Kidney capillary endothelial cell (primary cell): ENCODE data around the gene ABCG4.
"Not testable (repeated sequence)": the region's sequence is repeated elsewhere in the genome, so short reads cannot be mapped to it uniquely, and the experiment has no call there.

Experiments used
- DNase-seq: peaks from one replicate; pipeline ENCODE4 v3.0.0-alpha.2; 2018; ENCODE audit warnings: low spot score

Gene ABCG4

DNA sequence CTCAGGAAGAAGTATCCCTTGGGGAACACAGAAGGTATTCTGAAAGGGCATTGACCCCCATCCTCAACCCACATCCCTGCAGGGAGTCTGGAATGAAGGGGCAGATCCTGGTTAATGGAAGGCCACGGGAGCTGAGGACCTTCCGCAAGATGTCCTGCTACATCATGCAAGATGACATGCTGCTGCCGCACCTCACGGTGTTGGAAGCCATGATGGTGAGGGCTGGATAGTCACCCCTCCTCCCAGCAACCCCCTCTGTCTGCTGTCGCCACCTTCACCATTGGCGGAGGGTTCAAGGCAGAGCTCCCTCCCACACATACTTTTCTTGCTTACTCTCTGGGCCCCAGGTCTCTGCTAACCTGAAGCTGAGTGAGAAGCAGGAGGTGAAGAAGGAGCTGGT lies 5.3 kb downstream of the ABCG4 start:
- no peak for DNase-seq

DNA sequence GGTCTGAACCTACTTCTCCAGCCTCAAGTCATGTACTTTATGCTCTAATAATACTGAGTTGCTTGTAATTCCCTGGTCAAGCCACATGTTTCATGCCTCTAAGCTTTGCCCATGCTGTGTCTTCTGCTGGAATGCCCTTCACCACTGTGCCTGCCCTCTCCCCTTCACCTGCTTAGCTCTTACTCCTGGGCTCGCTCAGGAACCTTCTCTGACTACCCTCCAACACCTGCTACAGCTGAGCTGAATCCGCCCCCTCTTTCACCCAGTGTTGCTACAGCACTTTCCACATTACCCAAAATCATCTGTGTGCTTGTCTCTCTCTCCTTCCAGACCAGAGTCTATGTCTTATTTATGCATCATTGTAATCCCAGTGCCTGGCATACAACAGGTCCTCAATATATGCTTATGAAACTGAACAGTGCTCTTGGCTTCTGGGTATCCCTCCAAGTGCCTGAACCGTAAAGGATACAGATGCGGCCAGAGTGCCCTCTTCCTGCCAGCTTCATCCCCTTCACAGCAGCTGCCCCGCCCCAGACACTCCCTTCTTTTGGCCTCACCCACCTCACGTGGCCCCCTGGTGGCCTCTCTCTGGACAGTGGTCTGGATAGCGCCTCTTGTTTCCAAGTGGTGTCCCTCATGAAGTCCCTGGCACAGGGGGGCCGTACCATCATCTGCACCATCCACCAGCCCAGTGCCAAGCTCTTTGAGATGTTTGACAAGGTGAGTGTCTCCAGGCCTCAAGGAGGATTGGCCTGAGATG lies 7.1 kb downstream of the ABCG4 start:
- DNase-seq = no peak

DNA sequence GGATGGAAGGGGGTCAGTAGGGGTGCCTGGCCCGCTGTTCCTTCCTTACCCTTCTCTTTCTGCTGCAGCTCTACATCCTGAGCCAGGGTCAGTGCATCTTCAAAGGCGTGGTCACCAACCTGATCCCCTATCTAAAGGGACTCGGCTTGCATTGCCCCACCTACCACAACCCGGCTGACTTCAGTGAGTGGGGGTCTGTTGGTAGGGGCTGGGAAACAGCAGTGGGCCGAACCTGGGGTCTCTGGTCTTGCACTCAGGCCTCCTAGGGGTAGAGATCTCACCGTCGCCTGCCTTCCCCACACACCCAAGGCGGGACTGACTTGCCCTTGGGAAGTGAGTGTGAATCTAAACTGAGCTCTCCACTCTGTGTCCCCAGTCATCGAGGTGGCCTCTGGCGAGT lies 7.6 kb downstream of the ABCG4 start:
- DNase-seq = no peak

DNA sequence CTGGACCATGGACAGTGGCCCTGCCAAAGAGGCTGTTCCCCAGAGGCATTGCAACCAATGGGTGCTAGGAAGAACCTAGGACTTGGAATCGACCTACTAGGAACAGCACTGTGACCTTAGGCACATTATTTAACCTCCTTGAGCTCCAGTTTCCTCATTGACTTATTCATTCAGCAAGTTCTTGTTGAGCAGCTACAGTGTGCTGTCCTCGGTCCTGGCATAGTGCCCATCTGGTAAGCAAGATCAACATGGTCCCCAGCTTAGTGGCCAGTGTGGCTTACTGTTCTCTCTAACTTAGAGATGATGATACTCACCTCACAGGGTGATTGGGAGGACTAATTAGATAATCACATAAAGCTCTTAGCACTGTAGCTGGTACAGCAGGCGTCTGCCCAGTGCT lies 8.2 kb downstream of the ABCG4 start:
- DNase-seq = no peak

DNA sequence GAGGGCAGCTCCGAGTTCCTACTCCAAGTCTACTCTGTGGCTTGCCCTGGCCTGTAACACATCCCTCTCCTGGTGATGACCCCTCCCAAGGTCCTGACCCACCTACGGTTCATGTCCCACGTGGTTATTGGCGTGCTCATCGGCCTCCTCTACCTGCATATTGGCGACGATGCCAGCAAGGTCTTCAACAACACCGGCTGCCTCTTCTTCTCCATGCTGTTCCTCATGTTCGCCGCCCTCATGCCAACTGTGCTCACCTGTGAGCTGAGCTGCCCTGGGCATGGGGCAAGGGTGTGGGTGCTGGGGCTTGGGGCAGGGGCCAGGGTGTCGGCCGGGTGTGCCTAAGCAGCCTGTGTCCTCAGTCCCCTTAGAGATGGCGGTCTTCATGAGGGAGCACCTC lies 9.6 kb downstream of the ABCG4 start:
- no peak for DNase-seq

DNA sequence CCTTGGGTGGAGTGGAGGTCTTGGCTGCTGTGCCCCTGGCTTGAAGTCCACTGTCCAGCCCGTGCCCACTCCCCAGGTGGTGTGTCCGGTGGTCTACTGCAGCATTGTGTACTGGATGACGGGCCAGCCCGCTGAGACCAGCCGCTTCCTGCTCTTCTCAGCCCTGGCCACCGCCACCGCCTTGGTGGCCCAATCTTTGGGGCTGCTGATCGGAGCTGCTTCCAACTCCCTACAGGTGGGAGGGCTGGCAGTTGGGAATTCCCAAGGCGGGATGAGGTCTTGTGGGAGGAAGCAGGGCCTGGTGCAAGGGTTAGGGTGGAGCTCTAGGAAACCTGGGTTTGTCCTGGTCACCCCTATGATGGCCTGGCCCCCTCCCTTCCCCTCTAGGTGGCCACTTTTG lies 11.3 kb downstream of the ABCG4 start:
- DNase-seq = no peak

DNA sequence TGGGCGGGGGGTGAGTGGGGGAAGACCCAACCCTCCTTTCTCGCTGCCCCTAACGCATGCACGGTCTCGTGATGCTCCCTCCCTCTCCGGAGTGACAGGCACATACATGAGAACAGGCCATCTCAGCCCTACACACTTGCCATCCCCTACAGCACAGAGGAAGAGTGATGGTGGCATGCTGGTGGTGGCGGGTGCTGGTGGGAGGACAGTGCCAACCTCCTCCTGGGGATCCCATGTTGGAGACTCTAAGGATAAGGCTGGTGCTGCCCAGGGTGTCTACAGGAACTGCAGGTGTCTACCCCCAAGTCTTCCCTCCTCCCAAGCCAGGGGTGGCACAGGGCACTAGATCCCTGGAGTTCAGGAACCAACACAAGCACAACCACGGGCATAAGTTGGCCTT lies 13.0 kb downstream of the ABCG4 start:
- DNase-seq = no peak

DNA sequence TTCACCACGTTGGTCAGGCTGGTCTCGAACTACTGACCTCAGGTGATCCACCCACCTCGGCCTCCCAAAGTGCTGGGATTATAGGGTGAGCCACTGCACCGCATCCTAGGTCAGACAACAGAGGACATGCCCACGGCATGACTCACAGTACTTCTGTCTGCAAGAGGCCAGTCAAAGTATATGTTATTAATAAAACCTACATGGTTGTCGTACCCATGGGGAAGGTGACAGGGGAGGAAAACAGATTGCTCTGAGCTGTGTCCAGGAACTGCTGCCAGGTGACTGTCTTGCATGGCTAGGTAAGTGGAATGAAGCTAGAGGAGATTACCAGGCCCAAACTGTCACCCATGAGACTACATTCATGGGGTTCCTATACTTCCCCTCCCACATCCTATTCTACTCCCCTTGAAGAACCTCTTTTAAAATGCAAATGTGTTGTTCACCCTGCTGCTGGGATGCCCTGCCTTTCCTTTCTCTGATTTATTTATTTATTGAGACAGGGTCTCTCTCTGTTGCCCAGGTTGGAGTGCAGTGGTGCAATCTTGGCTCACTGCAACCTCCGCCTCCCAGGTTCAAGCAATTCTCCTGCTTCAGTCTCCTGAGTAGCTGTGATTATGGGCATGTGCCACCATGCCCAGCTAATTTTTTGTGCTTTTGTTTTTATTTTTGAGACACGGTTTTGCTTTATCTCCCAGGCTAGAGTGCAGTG lies 17.7 kb downstream of the ABCG4 start:
- peak; percentile 70 for DNase-seq

DNA sequence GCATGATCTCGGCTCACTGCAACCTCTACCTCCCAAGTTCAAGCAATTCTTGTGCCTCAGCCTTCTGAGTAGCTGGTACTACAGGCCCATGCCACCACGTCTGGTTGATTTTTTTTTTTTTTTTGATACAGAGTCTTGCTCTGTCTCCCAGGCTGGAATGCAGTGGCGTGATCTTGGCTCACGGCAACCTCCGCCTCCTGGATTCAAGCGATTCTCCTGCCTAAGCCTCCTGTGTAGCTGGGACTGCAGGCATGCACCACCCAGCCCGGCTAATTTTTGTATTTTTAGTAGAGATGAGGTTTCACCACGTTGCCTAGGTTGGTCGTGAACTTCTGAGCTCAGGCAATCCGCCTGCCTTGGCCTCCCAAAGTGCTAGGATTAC lies 18.2 kb downstream of the ABCG4 start:
- not testable (repeated sequence) for DNase-seq

DNA sequence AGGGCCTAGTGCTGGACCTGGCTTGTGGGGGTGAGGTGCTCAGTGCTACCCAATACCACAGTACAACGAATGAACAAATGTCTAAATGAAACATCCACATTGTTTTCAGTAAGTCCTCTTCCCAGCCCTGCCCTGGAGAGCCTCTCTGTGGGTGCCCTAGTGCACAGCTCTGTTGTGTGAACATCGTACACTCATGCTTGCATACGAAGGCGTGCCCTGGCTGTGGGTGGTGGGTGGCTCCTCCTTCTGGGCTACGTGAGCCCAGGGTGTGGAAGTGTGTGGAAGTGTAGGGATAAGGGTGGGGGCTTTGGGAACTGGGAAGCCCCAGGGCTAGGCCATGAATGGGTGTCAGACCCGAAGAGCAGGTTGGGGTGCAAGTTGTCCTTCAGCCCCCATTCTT lies 19.1 kb downstream of the ABCG4 start:
- no peak for DNase-seq

DNA sequence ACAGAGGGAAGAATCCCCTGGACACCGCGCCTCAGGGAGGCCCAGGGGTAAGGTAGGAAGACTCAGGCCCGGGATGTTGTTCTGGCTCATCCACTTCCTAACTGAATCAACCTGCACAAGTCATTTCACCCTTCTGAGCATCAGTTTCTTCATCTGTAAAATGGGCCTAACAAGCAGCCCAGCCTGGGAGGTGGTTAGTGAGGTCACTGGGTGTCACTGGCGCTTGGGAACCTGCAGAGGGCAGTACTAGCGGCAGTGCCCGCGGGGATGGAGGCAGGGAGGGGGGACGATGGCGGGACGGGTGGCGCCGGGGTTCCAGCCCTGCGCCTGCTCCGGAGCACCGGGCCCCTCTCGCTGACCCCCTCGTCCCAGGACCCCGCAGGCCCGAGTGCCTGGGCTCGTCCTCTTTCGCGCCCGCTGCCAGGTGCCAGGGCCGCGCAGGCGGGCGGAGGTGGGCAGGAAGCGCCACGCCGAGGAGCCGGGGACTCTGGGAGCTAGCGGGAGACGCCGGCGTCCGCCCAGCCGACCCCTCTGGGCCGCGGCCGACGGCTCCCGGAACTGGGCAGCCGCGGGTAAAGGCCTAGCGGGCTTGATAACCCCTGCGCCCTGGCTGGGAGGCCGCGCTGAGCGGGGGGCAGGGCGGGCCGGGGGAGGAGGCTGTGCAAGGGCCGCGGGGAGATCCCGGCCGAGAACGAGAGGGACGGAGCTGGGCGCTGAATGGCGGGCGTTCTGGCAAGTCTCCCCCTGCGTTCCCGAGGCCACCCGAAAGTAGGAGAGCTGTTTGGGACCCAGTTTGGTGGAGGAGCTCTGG lies 19.8 kb downstream of the ABCG4 start, which contains the start of gene NLRX1:
Gene NLRX1, plus strand, starts transcription at position 255 of the 811 bp plus-strand sequence. CDS start 2,679 bp downstream, outside the sequence.
- DNase-seq = peak; percentile 75

DNA sequence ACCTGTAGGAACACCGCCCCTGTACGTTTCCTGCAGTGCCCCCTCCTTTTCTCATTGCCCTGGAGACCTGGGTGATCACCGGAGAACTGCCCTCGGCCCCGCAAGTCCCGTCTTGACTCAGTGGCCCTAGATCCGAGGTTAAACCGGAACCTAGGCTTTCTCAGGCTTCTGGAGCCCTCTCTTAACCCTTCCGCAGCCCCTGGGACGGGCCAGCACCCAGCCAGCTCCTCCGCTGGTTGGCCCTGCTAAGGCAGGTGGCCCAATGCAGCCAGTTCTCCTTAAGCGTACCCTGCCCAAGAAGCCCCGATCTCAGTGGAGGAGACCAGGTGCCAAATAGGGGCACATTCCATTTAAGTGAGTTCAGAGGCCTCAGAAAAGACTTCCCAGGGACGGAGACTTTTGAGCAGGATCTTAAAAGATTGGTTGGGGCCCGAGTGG lies 20.4 kb downstream of the ABCG4 start:
- no peak for DNase-seq

DNA sequence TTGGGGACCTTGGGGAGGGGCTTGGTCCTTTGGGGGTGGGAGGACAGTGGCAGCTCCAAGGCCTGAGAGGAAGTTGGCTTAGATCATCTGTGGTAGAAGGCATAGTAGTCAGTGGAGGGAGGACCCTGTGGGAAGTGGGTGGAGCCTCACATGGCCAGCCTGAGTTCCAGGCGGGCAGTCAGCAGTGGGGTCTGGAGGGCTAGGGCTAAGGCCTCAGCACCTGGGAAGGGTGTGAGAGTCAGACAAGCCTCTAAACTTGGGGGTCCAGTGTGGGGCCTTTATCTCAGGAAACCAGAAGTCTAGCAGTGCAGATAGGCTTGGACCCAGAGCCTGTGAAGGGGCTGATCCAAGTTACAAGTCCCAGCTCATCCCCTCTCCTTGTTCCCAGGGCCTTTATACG lies 23.7 kb downstream of the ABCG4 start:
- no peak for DNase-seq

DNA sequence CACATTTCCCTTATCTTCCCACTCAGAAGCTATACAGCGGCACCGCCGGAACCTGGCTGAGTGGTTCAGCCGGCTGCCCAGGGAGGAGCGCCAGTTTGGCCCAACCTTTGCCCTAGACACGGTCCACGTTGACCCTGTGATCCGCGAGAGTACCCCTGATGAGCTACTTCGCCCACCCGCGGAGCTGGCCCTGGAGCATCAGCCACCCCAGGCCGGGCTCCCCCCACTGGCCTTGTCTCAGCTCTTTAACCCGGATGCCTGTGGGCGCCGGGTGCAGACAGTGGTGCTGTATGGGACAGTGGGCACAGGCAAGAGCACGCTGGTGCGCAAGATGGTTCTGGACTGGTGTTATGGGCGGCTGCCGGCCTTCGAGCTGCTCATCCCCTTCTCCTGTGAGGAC lies 24.6 kb downstream of the ABCG4 start:
- no peak for DNase-seq

DNA sequence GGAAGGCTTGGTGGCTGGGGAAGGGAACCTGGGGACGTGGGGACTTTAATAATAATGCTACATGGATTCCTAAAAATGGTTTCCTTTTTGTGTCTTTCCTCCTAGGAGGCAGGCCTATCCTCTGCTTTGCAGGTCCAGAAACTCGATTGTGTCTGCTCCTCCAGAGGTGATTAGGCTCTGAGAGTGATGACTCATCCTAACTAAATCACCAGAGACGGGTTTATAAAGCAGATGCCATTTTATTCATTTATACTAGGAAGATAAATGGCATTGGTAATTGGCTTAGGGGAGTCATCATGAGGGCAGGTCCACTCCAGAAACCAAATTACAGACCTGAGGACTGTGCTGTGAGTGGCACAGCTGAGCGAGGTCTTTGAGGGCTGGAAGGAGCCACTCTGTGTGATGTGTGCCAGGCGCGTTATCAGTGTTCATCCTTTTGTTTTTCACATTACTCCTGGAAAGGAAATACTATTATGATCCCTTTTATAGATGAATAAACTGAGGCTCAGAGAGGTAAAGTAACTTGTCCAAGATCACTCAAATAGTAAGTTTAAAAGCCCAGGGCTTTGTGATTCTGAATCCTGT lies 26.7 kb downstream of the ABCG4 start:
- DNase-seq = peak; percentile 36

DNA sequence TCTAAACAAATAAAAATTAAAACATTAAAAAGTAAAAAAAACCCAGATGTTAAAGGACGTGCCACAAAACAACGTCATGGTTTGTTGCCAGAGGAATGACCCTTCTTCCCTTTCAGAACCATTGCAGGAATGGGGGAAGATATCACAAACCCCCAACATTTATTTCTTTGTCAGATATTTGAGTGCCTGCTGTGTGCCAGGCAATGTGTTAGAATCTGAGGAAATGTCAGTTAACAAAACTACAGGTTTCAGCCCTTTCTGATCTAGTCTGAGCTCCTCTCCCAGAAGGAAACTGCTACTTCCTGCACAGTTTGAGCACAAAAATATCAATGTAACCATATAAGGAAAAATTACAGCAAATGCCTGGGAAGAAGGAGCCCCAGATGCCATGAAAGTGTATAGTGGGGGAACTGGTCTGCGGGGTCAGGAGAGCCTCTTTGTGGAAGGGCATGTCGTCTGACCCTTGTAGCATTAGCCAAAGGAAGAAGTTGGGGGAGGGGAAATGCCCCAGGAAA lies 29.4 kb downstream of the ABCG4 start:
- DNase-seq = peak; percentile 37

DNA sequence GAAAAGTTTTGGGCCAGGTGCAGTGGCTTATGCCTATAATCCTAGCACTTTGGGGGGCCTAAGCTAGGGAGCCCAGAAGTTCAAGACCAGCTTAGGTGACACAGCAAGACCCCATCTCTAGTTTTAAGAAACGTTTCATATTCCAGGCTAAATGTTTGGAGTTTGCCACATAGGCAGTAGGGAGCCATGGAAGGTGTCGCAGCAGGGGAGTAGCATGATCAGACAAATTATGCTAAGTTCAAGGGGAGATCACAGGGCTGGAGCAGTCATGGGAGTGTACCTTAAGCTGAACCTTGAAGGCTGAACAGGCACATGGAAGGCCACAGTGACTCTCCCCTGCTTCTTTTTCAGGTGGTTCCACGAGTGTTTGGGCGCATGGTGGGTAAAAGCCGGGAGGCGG lies 30.5 kb downstream of the ABCG4 start:
- no peak for DNase-seq

DNA sequence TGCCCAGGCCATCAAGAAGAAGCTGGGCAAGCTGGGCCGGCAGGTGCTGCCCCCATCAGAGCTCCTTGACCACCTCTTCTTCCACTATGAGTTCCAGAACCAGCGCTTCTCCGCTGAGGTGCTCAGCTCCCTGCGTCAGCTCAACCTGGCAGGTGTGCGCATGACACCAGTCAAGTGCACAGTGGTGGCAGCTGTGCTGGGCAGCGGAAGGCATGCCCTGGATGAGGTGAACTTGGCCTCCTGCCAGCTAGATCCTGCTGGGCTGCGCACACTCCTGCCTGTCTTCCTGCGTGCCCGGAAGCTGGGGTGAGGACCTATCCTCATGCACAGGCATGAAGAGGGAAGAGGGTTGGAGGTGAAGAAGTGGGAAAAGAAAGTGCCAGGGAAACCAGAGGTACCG lies 31.1 kb downstream of the ABCG4 start:
- no peak for DNase-seq

DNA sequence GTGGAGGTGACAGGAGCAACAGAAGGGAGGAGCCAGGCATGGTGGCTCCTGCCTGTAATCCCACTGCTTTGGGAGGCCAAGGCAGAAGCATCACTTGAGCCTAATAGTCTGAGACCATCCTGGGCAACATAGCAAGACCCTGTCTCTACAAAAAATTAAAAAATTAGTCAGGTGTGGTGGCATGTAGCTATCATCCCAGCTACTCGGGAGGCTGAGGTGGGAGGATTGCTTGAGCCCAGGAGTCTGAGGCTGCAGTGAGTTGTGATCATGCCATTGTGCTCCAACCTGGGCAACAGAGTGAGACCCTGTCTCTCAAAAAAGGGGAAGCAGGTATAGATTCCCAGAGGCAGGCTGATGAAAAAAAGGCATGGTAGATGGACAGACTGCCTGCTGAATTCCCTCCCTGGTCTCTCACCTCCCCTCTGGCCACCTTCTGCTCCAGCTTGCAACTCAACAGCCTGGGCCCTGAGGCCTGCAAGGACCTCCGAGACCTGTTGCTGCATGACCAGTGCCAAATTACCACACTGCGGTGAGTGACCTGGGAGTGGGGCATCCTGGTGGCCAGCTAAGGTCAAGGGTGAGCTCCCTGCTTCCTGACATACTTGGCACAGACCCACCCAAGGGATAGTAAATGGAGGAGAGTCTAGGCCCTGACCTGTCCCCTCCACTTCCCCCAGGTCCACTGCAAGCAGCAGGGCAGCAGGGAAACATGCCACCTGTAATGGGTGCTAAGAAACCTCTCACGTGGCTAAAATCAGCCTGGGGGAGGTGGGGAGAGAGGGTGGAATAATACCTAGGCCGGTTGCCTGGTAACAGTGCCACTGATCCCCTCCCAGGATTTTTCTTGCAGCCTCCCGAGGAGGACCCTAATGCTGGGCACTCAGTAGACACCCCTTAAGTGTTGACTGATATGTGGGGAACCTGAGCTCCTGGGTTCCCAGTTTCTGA lies 32.2 kb downstream of the ABCG4 start:
- DNase-seq = no peak

DNA sequence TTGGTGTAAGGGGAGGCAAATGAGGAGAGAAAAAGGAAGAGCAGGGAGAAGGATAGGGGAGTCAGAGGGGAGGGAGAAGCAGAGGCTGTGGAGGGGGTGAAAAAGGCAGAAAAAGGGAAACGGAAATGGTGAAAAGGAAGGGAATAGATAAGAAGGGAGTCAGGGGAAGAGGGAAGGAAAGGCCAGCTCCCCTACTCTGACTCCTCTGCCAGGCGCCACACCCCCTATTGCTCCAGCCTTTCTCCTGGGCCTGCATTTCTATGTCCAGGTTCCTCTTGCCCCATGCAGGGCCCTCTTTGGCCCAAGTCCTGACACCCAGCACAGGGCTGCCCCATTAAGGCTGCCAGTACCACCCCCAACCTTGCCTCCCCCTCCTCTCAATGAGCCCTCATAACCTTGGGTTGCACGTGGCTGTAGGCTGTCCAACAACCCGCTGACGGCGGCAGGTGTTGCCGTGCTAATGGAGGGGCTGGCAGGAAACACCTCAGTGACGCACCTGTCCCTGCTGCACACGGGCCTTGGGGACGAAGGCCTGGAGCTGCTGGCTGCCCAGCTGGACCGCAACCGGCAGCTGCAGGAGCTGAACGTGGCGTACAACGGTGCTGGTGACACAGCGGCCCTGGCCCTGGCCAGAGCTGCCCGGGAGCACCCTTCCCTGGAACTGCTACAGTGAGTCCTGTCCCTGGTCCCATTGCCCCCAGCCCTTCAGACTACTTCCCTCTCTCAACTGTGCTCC lies 33.0 kb downstream of the ABCG4 start:
- no peak for DNase-seq
